MCF 10A (cell line): Measurements from ENCODE around the gene WDR17. TPM values are rescaled to one million over a fixed set of nuclear protein-coding genes. Genes with fewer than 3 reads are reported as not detected.

Source experiments
- BruUV-seq: library from RNA; stranded (reverse); fragments of 400-500 nt; replicated peaks from 2 replicates; lab custom pipeline; 2021; lab: Mats Ljungman, UMichigan
- CTCF ChIA-PET: fragments of 300-600 bp; sonication (Branson Sonifier 250); formaldehyde crosslinking; extraction: SDS; loops from one replicate; lab custom pipeline; 2021; ENCODE audit warnings: antibody characterized with exemption, inconsistent platforms; lab: Yijun Ruan, JAX
- POLR2A ChIA-PET: fragments of 300-600, 350-650 bp; sonication (Branson Sonifier 250); formaldehyde crosslinking; extraction: SDS; loops from one replicate; lab custom pipeline; 2020; ENCODE audit warnings: antibody characterized with exemption, inconsistent platforms; lab: Yijun Ruan, JAX
- DNase-seq: peaks from one replicate; pipeline ENCODE4 v3.0.0-alpha.2; 2018; ENCODE audit not compliant: unreplicated experiment
- H3K27ac Mint-ChIP-seq: one replicate; pipeline ENCODE4 v1.8.0; 2022; ENCODE audit warnings: mild to moderate bottlenecking, low read depth, mixed read lengths; ENCODE audit not compliant: unreplicated experiment
- H3K27me3 Mint-ChIP-seq: one replicate; pipeline ENCODE4 v1.8.0; 2022; ENCODE audit warnings: mixed read lengths; ENCODE audit not compliant: insufficient read depth, unreplicated experiment
- H3K36me3 Mint-ChIP-seq: one replicate; pipeline ENCODE4 v1.8.0; 2022; ENCODE audit warnings: mild to moderate bottlenecking, moderate library complexity, mixed read lengths; ENCODE audit not compliant: insufficient read depth, unreplicated experiment
- H3K4me1 Mint-ChIP-seq: one replicate; pipeline ENCODE4 v1.8.0; 2022; ENCODE audit warnings: mixed read lengths; ENCODE audit not compliant: insufficient read depth, unreplicated experiment
- H3K4me3 Mint-ChIP-seq: one replicate; pipeline ENCODE4 v1.8.0; 2022; ENCODE audit warnings: mild to moderate bottlenecking, moderate library complexity, mixed read lengths; ENCODE audit not compliant: unreplicated experiment
- H3K9me3 Mint-ChIP-seq: one replicate; pipeline ENCODE4 v1.8.0; 2022; ENCODE audit warnings: mixed read lengths; ENCODE audit not compliant: unreplicated experiment
- CTCF ChIP-seq: fragments of 200-600 bp; IDR thresholded peaks from one replicate; pipeline ENCODE4 v1.8.0; 2022; ENCODE audit warnings: antibody characterized with exemption, mild to moderate bottlenecking; ENCODE audit not compliant: unreplicated experiment
- intact Hi-C: fragments of 100-400 bp; cut with micrococcal nuclease; formaldehyde crosslinking; loops from 2 replicates; pipeline ENCODE4 v1.14.1; 2022
- total RNA-seq: library from RNA; stranded (reverse); gene quantifications from 2 replicates; pipeline ENCODE4 v1.2.3, GENCODE V29; 2022

Gene WDR17
- total RNA-seq, 1 experiment from 2014 or later = 1.5 TPM

DNA sequence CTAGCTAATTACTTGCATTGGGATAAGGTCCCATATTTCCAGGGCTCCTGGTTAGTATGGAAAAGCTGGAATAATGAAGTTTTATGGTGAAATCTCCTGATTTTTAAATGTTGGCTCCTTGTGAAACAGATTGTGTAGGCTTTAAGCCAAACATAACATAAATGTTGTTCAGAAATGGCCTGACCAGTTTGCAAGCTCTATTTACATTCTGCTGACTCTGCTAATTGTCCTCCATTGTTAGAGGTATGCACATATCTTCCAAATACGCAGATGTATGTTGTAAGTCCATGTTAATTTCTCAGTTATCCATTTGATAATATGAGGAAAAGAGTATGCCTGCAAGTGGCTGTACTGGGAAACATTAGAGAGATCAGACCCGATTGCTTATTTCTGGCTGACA lies 11.9 kb upstream of the WDR17 start:
- no peaks in the 10 kb centered on the region for H3K27me3 Mint-ChIP-seq
- TF ChIP-seq CTCF = no peak
- ChIA-PET CTCF (interaction anchor here (0.5 to 2.7 kb wide), 6 partner anchors 9 to 1067 kb away, joined by 3 to 15 read pairs (median 5); no protein-coding TSS in a partner anchor), POLR2A (interaction anchor here (0.7 kb wide), 1 partner anchor 283 kb away, joined by 4 read pairs; no protein-coding TSS in a partner anchor)
- intact Hi-C loops = no loop called here
- DNase-seq = no peak
- H3K27ac Mint-ChIP-seq = no peak overlapping the region
- H3K36me3 Mint-ChIP-seq = no peaks in the 10 kb centered on the region
- no TSS peak for BruUV-seq
- H3K9me3 Mint-ChIP-seq = no peaks in the 10 kb centered on the region
- no peak overlapping the region for H3K4me3 Mint-ChIP-seq
- no peaks in the 10 kb centered on the region for H3K4me1 Mint-ChIP-seq

- ChIA-PET POLR2A (no interaction called here), CTCF (interaction anchor here (0.6 to 2.7 kb wide), 12 partner anchors 10 to 495 kb away, joined by 3 to 15 read pairs (median 4); no protein-coding TSS in a partner anchor)
- no peaks in the 10 kb centered on the region for H3K27me3 Mint-ChIP-seq
- no peaks in the 10 kb centered on the region for H3K9me3 Mint-ChIP-seq
- no TSS peak for BruUV-seq
- H3K36me3 Mint-ChIP-seq = no peaks in the 10 kb centered on the region
- no peaks in the 10 kb centered on the region for H3K4me1 Mint-ChIP-seq
- intact Hi-C loops = no loop called here
- H3K27ac Mint-ChIP-seq = no peak overlapping the region
- no peak for DNase-seq
- TF ChIP-seq CTCF = peak; percentile 18
- no peak overlapping the region for H3K4me3 Mint-ChIP-seq
Measured at GRCh38 chr4:176054942-176055341, 10.7 kb upstream of the WDR17 start.

GRCh38 chr4:176063718-176064117 lies 1.9 kb upstream of the WDR17 start:
- DNase-seq = no peak
- ChIA-PET POLR2A (no interaction called here), CTCF (no interaction called here)
- no peaks in the 10 kb centered on the region for H3K9me3 Mint-ChIP-seq
- BruUV-seq = no TSS peak
- H3K36me3 Mint-ChIP-seq = no peaks in the 10 kb centered on the region
- intact Hi-C loops = no loop called here
- H3K4me3 Mint-ChIP-seq = no peak overlapping the region
- no peaks in the 10 kb centered on the region for H3K4me1 Mint-ChIP-seq
- TF ChIP-seq CTCF = no peak
- no peaks in the 10 kb centered on the region for H3K27me3 Mint-ChIP-seq
- no peak overlapping the region for H3K27ac Mint-ChIP-seq

DNA sequence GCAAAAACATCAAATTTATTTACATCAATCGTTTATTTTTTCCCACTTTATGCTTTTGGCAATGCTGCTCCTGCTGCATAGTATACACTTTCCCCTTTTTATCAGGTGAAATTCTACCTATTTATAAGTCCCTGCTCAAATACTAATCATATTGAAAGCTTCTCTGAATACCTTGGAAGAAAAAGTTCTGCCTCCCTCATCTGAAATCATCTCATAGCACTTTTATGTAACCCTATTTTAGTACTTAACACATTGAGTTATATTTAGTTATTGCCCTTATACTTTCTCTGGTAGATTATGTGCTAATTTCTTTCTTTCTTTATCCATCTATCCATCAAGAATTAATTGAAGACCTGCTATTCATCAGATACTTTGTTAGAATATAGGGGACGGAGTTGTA lies 1.1 kb upstream of the WDR17 start:
- Mint-ChIP-seq H3K27me3 (no peaks in the 10 kb centered on the region), H3K36me3 (no peaks in the 10 kb centered on the region), H3K4me3 (no peak overlapping the region), H3K4me1 (no peaks in the 10 kb centered on the region), H3K9me3 (no peaks in the 10 kb centered on the region), H3K27ac (no peak overlapping the region)
- POLR2A ChIA-PET = no interaction called here
- DNase-seq = no peak
- intact Hi-C loops = no loop called here
- CTCF ChIA-PET = no interaction called here
- TF ChIP-seq CTCF = no peak
- BruUV-seq = no TSS peak
